GM18858 (cell line): ENCODE measurements around the gene GRIK2.

Experiments
- ATAC-seq: cut with Tn5 transposase; IDR thresholded peaks from one replicate; pipeline ENCODE4 v1.9.1; 2021; ENCODE audit not compliant: unreplicated experiment

Gene GRIK2

DNA sequence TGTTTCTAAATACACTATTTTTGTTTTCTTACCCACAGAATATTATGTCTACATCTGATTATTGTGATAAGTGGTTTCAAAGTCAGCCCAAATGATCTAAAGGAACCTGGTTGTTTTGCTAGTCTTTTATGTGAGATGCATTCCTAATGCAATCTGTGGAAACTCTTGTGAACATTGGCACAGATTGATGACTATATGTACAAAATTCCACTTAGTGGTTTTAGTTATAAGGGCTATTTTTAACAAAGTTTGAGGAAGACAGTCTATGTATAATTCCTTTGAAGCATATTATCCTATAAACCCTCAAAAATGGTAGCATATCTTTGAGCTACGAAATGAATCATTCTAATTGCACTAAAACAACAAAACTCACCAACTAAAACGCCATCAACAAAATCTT lies 140.9 kb downstream of the GRIK2 start:
- no peak for ATAC-seq

DNA sequence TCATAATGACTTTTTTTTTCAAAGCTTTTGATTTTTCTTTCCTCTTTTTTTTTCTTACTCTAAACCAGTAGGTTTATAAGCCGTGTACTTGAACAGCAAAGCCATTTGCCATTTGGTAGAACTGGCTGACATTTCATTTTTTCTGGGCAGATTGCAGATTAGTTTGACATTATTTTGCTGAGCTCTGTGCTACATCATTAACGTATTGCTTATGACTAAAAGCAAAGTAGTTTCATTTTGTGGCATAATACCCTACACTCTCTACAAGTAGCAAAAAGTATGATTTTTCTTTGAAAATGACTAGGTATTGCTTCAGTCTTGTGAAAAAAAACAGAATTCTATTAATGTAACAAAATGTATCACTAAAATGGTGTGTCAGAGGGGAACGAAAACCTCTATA lies 141.3 kb downstream of the GRIK2 start:
- ATAC-seq = no peak

DNA sequence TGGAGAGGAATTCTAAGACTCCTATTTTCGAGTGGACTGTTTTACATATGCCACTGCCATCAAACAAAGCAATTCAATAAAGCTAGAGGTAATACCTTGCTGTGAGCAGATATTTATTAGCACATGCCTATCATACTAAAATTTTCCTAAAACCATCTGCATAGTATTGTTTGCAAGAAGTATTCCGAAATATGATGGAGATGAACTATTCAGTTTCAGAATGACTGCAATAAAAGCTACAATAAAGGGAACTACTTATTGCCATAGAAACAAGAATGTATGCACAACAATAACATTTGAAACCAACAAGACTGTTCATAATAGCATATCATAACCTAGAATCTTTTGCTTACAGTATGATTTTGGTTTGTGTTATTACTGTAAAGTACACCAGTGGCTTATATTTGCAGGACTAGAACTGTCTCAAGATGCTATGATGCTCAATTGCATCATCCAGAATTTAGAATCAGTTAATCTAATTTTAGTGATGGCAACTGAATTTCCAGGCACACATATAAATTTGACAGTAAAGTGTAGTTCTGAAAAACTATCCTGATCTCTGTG lies 144.3 kb downstream of the GRIK2 start:
- ATAC-seq = no peak

DNA sequence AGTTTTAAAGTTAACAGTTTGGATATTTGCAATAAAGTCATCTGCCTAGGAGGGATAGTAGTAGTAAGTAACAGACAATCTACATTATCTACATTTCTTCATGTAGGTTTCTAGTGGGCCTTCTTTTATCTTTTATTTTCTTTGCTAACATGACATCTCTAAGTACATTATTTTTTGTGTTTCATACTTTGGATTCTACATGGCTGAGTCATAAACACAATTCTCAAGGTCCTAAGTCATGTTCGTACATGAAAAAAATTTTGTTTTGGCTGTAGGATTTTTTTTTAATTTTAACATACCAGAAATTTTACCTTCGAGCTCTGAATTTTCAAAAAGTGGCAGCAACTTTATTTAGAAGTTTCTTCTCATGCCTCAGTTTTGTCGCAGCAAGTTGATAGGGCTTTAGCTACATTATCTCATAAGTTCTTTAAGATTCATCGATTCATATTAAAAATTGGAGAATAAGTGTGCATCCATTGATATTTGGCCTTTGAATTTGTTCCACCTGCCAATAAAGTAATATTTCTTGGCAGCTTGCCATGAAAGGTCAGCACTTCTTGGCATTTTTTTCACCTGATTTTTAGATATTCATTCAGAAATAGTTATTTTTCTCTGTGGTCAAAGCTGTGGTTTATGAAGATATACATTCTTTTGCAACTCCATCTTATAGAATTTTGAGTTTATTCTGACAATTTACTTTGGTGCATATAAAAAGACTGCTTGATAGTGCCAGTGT lies 146.2 kb downstream of the GRIK2 start:
- no peak for ATAC-seq

DNA sequence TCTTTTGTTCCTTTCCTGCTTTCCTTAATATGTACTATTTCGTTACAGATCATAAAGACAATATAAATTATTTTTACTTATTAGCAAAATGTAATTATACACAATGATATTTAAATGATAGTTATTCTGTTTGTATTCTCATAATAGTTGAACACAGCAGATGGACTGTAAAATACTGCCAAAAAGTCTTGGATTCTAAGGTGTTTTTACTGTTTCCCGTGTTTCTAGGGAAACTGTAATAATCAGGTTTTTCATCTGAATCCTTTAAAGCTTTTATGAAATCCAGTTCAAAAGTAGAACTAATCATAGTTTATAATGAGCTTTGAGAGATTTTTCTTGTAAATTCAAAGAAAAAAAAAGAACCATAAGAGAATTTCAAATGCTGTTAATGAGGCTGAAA lies 148.4 kb downstream of the GRIK2 start:
- ATAC-seq = no peak

GRCh38 chr6:101543796-101544195 lies 150.3 kb downstream of the GRIK2 start:
- no peak for ATAC-seq

GRCh38 chr6:101544286-101544685 lies 150.8 kb downstream of the GRIK2 start:
- ATAC-seq = no peak

DNA sequence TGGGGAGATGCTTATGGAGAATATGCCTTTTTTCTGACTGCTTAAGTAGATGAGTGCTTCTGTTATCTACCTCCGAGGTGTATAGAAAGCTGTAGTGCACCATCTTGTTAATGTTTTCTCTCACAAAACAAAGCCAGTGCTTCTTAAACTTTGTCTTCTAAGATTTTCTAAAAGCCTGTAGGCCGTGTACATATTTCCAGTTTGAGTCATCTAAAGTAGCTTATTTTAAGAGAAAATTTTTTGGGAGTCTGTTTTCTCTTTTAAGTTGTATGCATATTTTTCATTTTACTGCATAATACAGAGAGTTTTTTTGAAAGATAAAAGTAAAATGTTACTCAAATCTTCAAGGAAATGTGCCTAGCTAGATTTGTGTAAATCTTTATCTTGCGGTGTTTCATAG lies 151.7 kb downstream of the GRIK2 start:
- no peak for ATAC-seq

GRCh38 chr6:101550451-101550850 lies 156.9 kb downstream of the GRIK2 start:
- ATAC-seq = no peak

DNA sequence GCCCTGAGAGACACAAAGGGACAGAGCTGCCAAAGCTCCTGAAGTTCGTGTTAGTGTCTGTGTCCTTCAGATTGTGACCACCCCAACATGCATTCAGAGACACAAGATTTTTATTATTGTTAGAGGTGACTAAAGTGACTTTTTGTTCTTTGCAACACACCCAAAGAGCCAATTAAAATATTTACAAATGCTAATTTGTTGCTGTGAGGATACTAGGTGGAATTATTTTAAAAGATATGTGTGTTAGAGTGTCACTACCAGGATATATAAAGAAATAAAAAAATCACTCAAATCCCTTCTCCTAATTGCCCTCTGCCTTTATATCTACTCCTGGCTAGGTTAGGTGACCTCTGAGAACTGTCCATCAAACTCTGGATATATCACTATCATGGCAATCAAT lies 160.7 kb downstream of the GRIK2 start:
- no peak for ATAC-seq

DNA sequence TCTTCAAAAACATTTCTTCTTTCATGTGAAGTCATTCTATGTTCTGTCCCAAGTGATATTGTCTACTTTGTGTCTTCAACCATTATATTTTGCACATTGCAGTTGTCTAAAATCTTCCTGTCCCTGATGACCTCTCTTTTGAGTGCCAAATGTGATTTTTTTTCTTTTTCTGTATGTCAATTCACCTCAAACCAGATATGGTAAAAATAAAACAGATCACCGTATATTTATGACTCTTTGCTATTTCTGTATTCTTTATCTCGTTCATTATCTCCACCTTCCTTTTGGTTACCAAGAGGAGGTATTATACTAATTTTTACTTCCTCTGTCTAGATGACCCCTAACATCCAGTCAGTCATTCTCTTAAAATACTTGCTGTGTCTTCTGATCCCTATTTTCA lies 165.2 kb downstream of the GRIK2 start:
- no peak for ATAC-seq

DNA sequence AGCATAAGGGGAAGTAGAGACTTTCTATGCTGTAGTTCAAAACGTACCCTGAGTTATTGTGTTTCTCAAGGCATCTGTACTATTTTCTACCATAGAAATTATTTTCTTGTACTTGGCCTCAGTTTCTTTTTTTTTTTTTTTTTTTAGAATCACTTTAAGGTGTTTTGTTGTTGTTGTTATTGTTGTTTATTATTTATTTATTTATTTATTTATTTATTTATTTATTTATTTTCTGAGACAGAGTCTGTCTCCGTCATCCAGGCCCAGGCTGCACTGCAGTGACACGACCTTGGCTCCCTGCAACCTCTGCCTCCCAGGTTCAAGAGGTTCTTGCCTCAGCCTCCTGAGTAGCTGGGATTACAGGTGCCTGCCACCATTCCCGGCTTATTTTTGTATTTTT lies 179.1 kb downstream of the GRIK2 start:
- no peak for ATAC-seq

DNA sequence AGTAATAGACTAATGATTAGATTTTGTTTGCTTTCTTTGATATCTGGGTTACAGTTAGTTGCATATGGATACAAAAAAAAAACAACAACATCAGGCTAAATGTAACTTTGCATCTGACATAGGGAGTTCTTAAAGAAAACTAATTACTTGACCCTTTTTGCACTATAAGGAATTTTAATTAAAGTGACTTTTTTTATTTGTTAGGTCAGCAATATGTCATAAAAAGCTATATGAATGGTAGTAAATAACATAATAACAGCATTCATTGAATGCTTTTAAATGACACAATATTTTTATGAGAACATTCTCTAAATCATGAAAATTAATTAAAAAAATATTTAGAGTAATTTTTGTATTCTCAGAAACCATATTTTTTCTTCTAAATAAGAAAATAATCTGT lies 183.6 kb downstream of the GRIK2 start:
- ATAC-seq = no peak

GRCh38 chr6:101578306-101578705 lies 184.8 kb downstream of the GRIK2 start:
- ATAC-seq = no peak

GRCh38 chr6:101582792-101583191 lies 189.3 kb downstream of the GRIK2 start:
- ATAC-seq = no peak

- no peak for ATAC-seq
These were observed 192.0 kb downstream of the GRIK2 start for GRCh38 chr6:101585501-101585900.

- ATAC-seq = no peak
These were observed 194.8 kb downstream of the GRIK2 start for GRCh38 chr6:101588343-101588742.

DNA sequence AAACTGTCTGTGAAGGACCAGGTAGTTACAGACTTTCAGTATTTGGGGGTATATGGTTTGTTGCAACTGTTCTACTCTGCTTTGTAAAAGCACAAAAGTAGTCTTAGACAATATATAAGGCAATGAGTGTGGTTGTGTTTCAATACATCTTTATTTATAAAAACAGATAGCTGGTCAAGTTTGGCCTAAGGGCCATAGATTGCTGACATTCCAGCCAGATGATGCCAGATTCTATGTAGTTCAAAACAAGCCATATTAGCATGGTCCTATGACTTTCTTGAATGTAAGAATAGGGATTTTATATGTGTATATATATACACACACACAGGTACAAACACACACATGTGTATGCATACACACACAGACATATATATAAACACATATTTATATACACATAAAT lies 201.8 kb downstream of the GRIK2 start:
- no peak for ATAC-seq

DNA sequence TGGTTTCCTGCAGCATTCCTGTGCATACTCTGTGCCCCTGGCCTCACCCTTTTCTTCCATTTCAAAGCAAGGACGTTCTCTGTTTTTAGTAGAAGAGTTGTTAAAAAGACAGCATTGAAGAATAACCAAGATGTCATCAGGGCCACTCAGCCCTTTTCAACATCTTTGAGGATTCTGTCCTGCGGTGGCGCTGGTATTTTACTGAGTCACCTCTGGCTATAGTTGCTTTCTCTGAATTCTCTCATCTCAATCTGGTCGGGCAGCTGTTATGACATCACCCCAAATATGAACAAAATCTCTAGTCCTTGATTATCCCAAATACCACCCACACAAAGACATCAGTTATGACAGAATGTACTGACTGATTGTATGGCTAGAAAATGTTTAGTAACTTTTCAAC lies 204.2 kb downstream of the GRIK2 start:
- no peak for ATAC-seq

GRCh38 chr6:101605426-101605825 lies 211.9 kb downstream of the GRIK2 start:
- no peak for ATAC-seq

DNA sequence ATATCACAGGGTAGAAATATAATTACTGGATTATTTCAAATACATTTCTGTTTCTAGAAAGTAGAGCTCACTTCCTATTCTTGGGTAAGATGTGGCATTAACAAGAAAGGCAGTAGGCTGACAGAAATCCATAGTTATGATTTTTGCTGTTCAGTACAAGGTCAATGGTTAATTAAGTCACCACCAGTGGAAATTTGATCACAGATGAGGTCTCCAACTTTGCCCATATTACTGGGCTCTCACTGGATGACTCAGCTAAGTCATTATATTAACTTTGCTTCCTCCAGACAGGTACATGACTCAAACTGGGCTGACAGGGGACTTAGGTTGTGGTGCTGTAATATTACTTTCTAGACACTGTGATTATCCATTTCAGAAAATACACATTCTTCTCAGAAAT lies 212.4 kb downstream of the GRIK2 start:
- ATAC-seq = peak; percentile 74

DNA sequence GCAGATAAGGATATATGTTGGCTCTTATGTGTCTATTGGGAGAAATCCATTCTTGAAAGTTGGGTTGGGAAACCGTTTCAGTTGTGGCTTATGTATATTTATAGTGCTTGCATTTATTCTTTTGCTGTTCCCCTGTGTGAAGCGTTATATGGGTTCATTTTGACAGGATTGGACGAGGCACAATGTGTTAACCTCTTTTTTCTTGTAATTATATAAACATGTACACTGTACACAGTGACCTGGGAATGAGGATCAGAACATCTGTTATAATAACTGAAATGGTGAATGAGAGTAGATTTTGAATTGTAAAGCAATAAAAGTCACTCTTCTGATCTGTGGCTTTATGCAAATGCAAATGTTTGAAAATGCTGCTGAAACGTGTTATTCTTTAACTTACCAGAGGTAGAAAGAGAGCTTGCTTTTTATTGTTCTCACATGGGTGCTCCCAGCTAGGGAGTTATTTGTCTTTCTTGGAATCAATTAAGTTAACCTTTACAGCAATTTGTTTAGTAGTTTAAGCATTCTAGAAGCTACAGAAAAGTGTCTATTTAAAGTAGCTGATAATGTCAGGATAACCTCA lies 213.7 kb downstream of the GRIK2 start:
- ATAC-seq = no peak

- ATAC-seq = no peak
These were observed 215.2 kb downstream of the GRIK2 start for GRCh38 chr6:101608703-101609102.
